GM18508 (cell line): ENCODE measurements around the gene ZBED4.

Experiments used
- ATAC-seq: cut with Tn5 transposase; IDR thresholded peaks from one replicate; pipeline ENCODE4 v1.9.1; 2021; ENCODE audit warnings: moderate number of reproducible peaks; ENCODE audit not compliant: insufficient read depth, unreplicated experiment

The ZBED4 gene

GRCh38 chr22:49918911-49919881 lies 65.6 kb downstream of the ZBED4 start:
- ATAC-seq, result no peak

GRCh38 chr22:49920859-49921258 lies 67.2 kb downstream of the ZBED4 start:
- ATAC-seq, result no peak

GRCh38 chr22:49921508-49922278 lies 68.0 kb downstream of the ZBED4 start:
- no peak for ATAC-seq

- ATAC-seq, result no peak
Measured at GRCh38 chr22:49922484-49922883, 68.8 kb downstream of the ZBED4 start.

GRCh38 chr22:49922926-49923325 lies 69.3 kb downstream of the ZBED4 start:
- ATAC-seq, result no peak

- no peak for ATAC-seq
Measured at GRCh38 chr22:49923445-49923844, 69.8 kb downstream of the ZBED4 start.

GRCh38 chr22:49924113-49924833 lies 70.6 kb downstream of the ZBED4 start:
- no peak for ATAC-seq

GRCh38 chr22:49925525-49926128 lies 72.0 kb downstream of the ZBED4 start:
- ATAC-seq, result no peak

- no peak for ATAC-seq
Measured at GRCh38 chr22:49926916-49927315, 73.3 kb downstream of the ZBED4 start.

- no peak for ATAC-seq
Measured at GRCh38 chr22:49927483-49928184, 74.0 kb downstream of the ZBED4 start.

GRCh38 chr22:49928185-49928495 lies 74.5 kb downstream of the ZBED4 start:
- ATAC-seq, result no peak

- ATAC-seq, result no peak
Measured at GRCh38 chr22:49928555-49929210, 75.0 kb downstream of the ZBED4 start.

GRCh38 chr22:49929211-49929979 lies 75.8 kb downstream of the ZBED4 start:
- no peak for ATAC-seq

- ATAC-seq, result no peak
Measured at GRCh38 chr22:49929994-49930575, 76.4 kb downstream of the ZBED4 start.

GRCh38 chr22:49930596-49931412 lies 77.2 kb downstream of the ZBED4 start:
- ATAC-seq, result no peak

- ATAC-seq, result no peak
Measured at GRCh38 chr22:49933236-49934159, 79.9 kb downstream of the ZBED4 start.
